HG02610 (cell line): ENCODE data around the gene KIAA1671.

Experiments
- ATAC-seq: cut with Tn5 transposase; IDR thresholded peaks from one replicate; pipeline ENCODE4 v1.9.1; 2021; ENCODE audit warnings: mild to moderate bottlenecking, moderate library complexity; ENCODE audit not compliant: unreplicated experiment

Gene KIAA1671

GRCh38 chr22:25084405-25085107 is 132.0 kb downstream of the KIAA1671 start:
- no peak for ATAC-seq

- no peak for ATAC-seq
Observed at GRCh38 chr22:25085156-25085555, 132.6 kb downstream of the KIAA1671 start.

GRCh38 chr22:25085930-25086901 is 133.7 kb downstream of the KIAA1671 start:
- peak; percentile 77 for ATAC-seq

GRCh38 chr22:25086902-25087282 is 134.4 kb downstream of the KIAA1671 start:
- ATAC-seq = no peak

- no peak for ATAC-seq
Observed at GRCh38 chr22:25090225-25090890, 137.8 kb downstream of the KIAA1671 start.

- no peak for ATAC-seq
Observed at GRCh38 chr22:25091458-25091857, 138.9 kb downstream of the KIAA1671 start.

GRCh38 chr22:25092119-25092518 is 139.6 kb downstream of the KIAA1671 start:
- ATAC-seq = no peak

GRCh38 chr22:25094579-25094978 is 142.1 kb downstream of the KIAA1671 start:
- no peak for ATAC-seq

- no peak for ATAC-seq
Observed at GRCh38 chr22:25095869-25096268, 143.4 kb downstream of the KIAA1671 start.

- no peak for ATAC-seq
Observed at GRCh38 chr22:25096638-25097405, 144.3 kb downstream of the KIAA1671 start.

GRCh38 chr22:25098445-25099081 is 146.0 kb downstream of the KIAA1671 start:
- ATAC-seq = no peak

- no peak for ATAC-seq
Observed at GRCh38 chr22:25099202-25099601, 146.7 kb downstream of the KIAA1671 start.

- ATAC-seq = no peak
Observed at GRCh38 chr22:25100402-25100801, 147.9 kb downstream of the KIAA1671 start.

GRCh38 chr22:25100948-25101347 is 148.4 kb downstream of the KIAA1671 start:
- no peak for ATAC-seq

GRCh38 chr22:25101501-25101900 is 149.0 kb downstream of the KIAA1671 start:
- ATAC-seq = no peak

GRCh38 chr22:25101986-25102385 is 149.5 kb downstream of the KIAA1671 start:
- ATAC-seq = no peak

GRCh38 chr22:25102722-25103121 is 150.2 kb downstream of the KIAA1671 start:
- no peak for ATAC-seq

GRCh38 chr22:25104367-25104766 is 151.9 kb downstream of the KIAA1671 start:
- ATAC-seq = no peak

- no peak for ATAC-seq
Observed at GRCh38 chr22:25105817-25106650, 153.5 kb downstream of the KIAA1671 start.
